WERI-Rb-1 (cell line): ENCODE results near the gene MSANTD4.

ENCODE experiments used
- DNase-seq: peaks from one replicate; pipeline ENCODE4 v3.0.0-alpha.2; 2020
- H3K27ac ChIP-seq: fragments of 250-450 bp; sonication (Bioruptor Pico); 2 replicates; pipeline ENCODE4 v1.5.1; 2020; ENCODE audit warnings: mild to moderate bottlenecking, moderate library complexity
- H3K27me3 ChIP-seq: fragments of 250-450 bp; sonication (Bioruptor Pico); 2 replicates; pipeline ENCODE4 v1.5.1; 2021; ENCODE audit warnings: mild to moderate bottlenecking, low read depth, moderate library complexity; ENCODE audit not compliant: insufficient read depth, severe bottlenecking
- H3K36me3 ChIP-seq: fragments of 250-450 bp; sonication (Bioruptor Pico); 2 replicates; pipeline ENCODE4 v1.5.1; 2020; ENCODE audit warnings: mild to moderate bottlenecking, moderate library complexity
- H3K4me3 ChIP-seq: 2 replicates; pipeline ENCODE4 v1.5.1; 2011; ENCODE audit warnings: low read depth, mild to moderate bottlenecking, control low read depth, low read length
- H3K9me3 ChIP-seq: fragments of 250-450 bp; sonication (Bioruptor Pico); 2 replicates; pipeline ENCODE4 v1.5.1; 2021; ENCODE audit warnings: mild to moderate bottlenecking, moderate library complexity; ENCODE audit not compliant: severe bottlenecking
- TF ChIP-seq, protein P1 (sequence below): IDR thresholded peaks from 2 replicates; pipeline ENCODE4 v1.5.1; 2011; ENCODE audit warnings: low read depth, mild to moderate bottlenecking, control low read depth, inconsistent platforms, low read length

MSANTD4 gene

DNA sequence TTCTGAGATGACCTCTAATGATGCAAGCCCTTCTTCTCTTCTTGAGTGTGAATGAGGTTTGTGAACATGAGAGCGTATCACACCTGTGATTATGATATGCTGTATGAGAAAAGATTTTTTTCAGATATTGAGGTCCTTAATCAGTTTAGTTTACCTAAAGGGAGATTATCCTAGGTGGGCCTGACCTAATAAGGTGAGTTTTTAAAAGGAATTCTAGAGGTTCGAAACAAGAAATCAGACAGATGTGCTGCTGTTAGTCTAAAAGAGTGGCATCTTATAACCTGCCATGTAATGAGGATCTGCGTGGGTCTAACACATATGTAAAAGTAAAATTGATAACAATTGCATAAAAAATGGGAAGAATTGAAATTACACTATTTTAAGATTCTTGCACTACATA, 33.8 kb downstream of the MSANTD4 start:
- Histone ChIP-seq H3K27ac (no peak overlapping the region), H3K4me3 (no peak overlapping the region), H3K27me3 (no peaks in the 10 kb centered on the region), H3K9me3 (no peaks in the 10 kb centered on the region), H3K36me3 (no peaks in the 10 kb centered on the region)
- TF ChIP-seq, protein P1, sequence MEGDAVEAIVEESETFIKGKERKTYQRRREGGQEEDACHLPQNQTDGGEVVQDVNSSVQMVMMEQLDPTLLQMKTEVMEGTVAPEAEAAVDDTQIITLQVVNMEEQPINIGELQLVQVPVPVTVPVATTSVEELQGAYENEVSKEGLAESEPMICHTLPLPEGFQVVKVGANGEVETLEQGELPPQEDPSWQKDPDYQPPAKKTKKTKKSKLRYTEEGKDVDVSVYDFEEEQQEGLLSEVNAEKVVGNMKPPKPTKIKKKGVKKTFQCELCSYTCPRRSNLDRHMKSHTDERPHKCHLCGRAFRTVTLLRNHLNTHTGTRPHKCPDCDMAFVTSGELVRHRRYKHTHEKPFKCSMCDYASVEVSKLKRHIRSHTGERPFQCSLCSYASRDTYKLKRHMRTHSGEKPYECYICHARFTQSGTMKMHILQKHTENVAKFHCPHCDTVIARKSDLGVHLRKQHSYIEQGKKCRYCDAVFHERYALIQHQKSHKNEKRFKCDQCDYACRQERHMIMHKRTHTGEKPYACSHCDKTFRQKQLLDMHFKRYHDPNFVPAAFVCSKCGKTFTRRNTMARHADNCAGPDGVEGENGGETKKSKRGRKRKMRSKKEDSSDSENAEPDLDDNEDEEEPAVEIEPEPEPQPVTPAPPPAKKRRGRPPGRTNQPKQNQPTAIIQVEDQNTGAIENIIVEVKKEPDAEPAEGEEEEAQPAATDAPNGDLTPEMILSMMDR = no peak
- DNase-seq = no peak

DNA sequence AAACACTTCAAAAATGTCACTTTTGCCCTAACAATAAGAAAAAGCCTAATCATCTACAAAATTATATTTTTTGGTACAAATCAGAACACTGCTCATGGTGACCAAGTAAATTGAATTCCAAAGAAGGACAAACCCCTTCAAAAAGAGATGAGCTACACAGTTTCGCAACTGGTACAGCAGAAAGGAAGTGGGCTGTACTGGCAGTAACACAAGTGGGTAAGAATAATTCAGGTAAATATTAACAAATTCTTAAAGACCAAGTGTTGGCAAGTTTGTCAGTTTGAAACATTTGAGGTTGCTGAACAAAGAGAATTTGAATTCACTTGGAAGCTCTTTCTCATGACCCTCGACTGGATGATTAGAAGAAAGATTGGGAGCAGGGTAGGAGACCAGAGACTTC, 35.5 kb downstream of the MSANTD4 start:
- H3K4me3 ChIP-seq = no peak overlapping the region
- no peak overlapping the region for H3K27ac ChIP-seq
- TF ChIP-seq, protein P1 = no peak
- H3K36me3 ChIP-seq = no peaks in the 10 kb centered on the region
- no peak for DNase-seq
- no peaks in the 10 kb centered on the region for H3K9me3 ChIP-seq
- no peaks in the 10 kb centered on the region for H3K27me3 ChIP-seq

DNA sequence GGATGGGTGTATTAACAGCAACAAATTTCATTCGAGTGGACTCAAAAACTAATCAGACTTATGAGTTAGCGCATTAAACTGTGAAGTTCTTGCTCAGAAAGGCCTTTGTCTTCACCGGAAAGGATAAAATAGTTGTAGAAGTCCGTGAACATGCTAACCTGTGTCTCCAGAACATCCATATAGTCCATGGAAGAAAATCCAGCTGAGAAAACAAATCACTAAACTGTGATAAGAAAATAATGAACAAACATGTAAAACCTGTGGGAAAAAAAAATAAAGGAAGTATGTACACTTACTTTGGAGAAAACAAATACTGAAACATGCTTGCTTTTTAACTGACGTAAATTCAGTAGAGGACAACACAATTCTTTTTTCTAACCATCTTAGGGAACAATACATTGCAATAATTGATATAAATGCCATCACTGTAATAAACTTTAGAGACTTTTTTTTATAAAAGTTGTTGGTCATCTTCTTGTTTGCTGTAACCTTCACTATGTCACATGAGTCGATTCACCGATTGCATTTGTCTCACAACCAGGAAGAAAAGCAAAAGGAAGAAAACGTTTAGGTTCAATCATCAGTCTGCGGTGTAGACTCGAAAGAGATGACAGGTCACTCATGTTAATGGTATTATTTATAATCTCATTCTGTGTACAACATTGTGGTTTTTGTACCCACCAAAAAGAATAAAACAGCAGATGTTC, 41.9 kb downstream of the MSANTD4 start:
- no peaks in the 10 kb centered on the region for H3K27me3 ChIP-seq
- H3K9me3 ChIP-seq = no peaks in the 10 kb centered on the region
- TF ChIP-seq, protein P1 = no peak
- DNase-seq = no peak
- H3K4me3 ChIP-seq = no peak overlapping the region
- H3K36me3 ChIP-seq = no peaks in the 10 kb centered on the region
- H3K27ac ChIP-seq = no peak overlapping the region

DNA sequence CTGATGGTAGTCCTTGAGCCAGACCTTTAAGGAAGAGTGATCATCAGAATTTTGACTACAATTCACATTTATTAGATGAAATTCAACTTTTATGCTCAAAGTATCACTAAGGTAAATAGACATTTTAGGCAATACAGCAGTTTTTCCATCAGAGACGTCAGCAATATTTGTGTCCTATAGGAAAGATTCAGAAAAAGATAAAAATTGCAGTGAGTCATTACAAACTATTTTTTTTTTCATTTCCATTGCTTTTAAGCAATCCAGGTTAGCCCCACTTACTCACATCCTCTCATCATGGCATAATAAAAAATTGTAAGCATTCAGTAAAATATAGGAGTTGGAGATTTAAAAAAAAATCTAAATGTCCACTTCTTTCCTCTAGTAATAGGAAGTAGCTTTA, 46.9 kb downstream of the MSANTD4 start:
- no peaks in the 10 kb centered on the region for H3K36me3 ChIP-seq
- TF ChIP-seq, protein P1 = no peak
- no peaks in the 10 kb centered on the region for H3K27me3 ChIP-seq
- no peaks in the 10 kb centered on the region for H3K9me3 ChIP-seq
- H3K27ac ChIP-seq = no peak overlapping the region
- DNase-seq = no peak
- H3K4me3 ChIP-seq = no peak overlapping the region

DNA sequence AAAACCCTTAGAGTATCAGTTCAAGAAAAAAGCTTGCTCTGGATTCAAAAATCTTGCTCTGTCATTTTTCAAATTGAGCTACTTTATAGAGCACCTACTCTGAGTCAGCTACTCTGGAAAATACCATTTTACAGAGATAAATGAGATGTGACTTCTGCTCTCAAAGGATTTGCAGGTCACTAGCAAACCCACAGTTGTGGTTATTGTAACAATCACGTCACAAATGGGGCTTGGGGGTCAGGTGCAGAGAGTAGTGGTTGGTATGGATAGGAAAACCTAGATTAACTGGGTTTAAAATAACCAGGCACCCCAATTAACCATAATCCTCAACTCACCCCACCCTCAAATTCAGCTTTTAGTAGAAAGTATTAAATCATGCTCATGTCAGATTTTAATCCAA, 52.3 kb downstream of the MSANTD4 start:
- no peak for DNase-seq
- TF ChIP-seq, protein P1 = no peak

DNA sequence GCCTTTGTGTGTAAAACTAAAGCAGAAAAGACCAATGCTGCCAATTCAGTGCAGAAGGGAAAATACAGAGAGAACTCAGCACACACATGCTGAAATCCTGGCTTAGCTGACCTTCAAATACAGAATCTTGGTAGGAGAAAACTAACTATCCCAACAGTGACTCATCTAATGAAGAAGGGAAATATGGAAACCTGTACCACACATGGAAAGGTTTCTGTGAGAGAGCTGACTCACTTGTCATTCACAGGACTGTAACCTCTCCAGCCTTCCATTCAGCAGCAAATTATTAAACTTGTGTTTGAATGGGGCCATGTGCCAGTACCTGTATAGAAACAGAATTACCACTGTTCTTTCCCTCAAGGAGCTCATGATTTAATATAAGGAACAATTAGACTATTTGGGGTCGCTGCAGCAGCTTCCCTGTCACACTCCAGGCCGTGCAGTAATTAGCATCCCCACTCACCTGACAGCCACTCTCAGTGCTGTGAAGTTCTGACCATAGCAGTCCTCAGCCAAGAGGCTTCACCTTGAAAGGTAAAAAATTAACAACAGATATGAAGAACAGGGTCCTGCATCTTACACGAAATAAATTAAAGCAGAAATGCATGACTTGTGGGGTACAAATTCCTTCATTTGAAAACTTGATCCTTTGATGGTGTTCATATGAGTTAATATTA, 53.9 kb downstream of the MSANTD4 start:
- no peak for DNase-seq
- no peaks in the 10 kb centered on the region for H3K27me3 ChIP-seq
- no peaks in the 10 kb centered on the region for H3K9me3 ChIP-seq
- TF ChIP-seq, protein P1 = no peak
- no peak overlapping the region for H3K4me3 ChIP-seq
- no peaks in the 10 kb centered on the region for H3K36me3 ChIP-seq
- H3K27ac ChIP-seq = no peak overlapping the region

More for the DNA sequence above, 52.3 kb downstream of the MSANTD4 start:
- Histone ChIP-seq H3K27me3 (no peaks in the 10 kb centered on the region), H3K9me3 (no peaks in the 10 kb centered on the region), H3K36me3 (no peaks in the 10 kb centered on the region), H3K27ac (no peak overlapping the region), H3K4me3 (no peak overlapping the region)
